GM18861 (cell line): Measurements from ENCODE around the gene DLG5.

ENCODE experiments used
- ATAC-seq: cut with Tn5 transposase; IDR thresholded peaks from one replicate; pipeline ENCODE4 v1.9.1; 2021; ENCODE audit not compliant: unreplicated experiment

Gene DLG5

GRCh38 chr10:77800320-77800719, 126.2 kb downstream of the DLG5 start:
- ATAC-seq = no peak

GRCh38 chr10:77799352-77799751, 127.2 kb downstream of the DLG5 start:
- no peak for ATAC-seq

GRCh38 chr10:77798940-77799339, 127.6 kb downstream of the DLG5 start:
- ATAC-seq = no peak

- no peak for ATAC-seq
Observed at GRCh38 chr10:77796311-77796915, 130.1 kb downstream of the DLG5 start.

GRCh38 chr10:77795426-77796055, 131.0 kb downstream of the DLG5 start:
- ATAC-seq = no peak

- ATAC-seq = no peak
Observed at GRCh38 chr10:77794256-77795142, 132.1 kb downstream of the DLG5 start.

GRCh38 chr10:77793831-77794230, 132.7 kb downstream of the DLG5 start:
- ATAC-seq = no peak

- ATAC-seq = no peak
Observed at GRCh38 chr10:77792155-77792554, 134.4 kb downstream of the DLG5 start.

- no peak for ATAC-seq
Observed at GRCh38 chr10:77791506-77791905, 135.0 kb downstream of the DLG5 start.

- ATAC-seq = no peak
Observed at GRCh38 chr10:77789861-77790260, 136.7 kb downstream of the DLG5 start.

GRCh38 chr10:77789016-77789415, 137.5 kb downstream of the DLG5 start:
- no peak for ATAC-seq

GRCh38 chr10:77788496-77789010, 138.0 kb downstream of the DLG5 start:
- no peak for ATAC-seq

GRCh38 chr10:77787440-77787839, 139.1 kb downstream of the DLG5 start:
- no peak for ATAC-seq

GRCh38 chr10:77784856-77785255, 141.7 kb downstream of the DLG5 start:
- no peak for ATAC-seq

- ATAC-seq = no peak
Observed at GRCh38 chr10:77782328-77783061, 144.1 kb downstream of the DLG5 start.

GRCh38 chr10:77781451-77782327, 144.9 kb downstream of the DLG5 start:
- no peak for ATAC-seq

GRCh38 chr10:77780180-77780579, 146.4 kb downstream of the DLG5 start:
- ATAC-seq = no peak

GRCh38 chr10:77776487-77776886, 150.1 kb downstream of the DLG5 start:
- ATAC-seq = no peak

GRCh38 chr10:77774940-77775391, 151.6 kb downstream of the DLG5 start:
- no peak for ATAC-seq
